HG03439 (cell line): ENCODE data around the gene PRDX1.

ENCODE experiments used
- ATAC-seq: cut with Tn5 transposase; IDR thresholded peaks from one replicate; pipeline ENCODE4 v1.9.1; 2021; ENCODE audit warnings: mild to moderate bottlenecking, moderate library complexity; ENCODE audit not compliant: unreplicated experiment

The PRDX1 gene

GRCh38 chr1:45521413-45522323 is at the start of gene PRDX1:
Gene PRDX1, minus strand, starts transcription at chr1:45521884. Its CDS starts 2,841 bp downstream, at chr1:45519043.
- ATAC-seq: peak; percentile 84

GRCh38 chr1:45570631-45571030 is 48.9 kb upstream of the PRDX1 start:
- no peak for ATAC-seq

GRCh38 chr1:45569962-45570581 is 48.4 kb upstream of the PRDX1 start:
- ATAC-seq: peak; percentile 71

DNA sequence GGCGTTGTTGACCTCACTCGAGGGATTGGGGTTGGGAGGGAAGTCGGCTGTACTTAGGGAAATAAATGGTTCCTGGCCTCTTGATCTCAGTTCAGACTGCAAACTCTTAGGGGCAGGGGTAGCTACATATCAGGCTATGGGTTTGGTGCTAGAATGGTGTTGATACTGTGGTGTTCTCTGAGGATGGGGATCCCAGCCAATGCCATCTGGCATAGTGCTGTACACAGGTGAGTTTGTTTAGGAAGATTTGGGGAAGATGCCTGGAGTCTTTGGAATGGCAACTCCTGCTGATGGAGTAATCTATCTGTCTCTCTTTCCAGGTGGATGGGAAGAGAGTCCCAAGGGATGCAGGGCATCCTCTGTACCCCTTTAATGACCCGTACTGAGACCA is 47.9 kb upstream of the PRDX1 start:
- ATAC-seq: peak; percentile 13

DNA sequence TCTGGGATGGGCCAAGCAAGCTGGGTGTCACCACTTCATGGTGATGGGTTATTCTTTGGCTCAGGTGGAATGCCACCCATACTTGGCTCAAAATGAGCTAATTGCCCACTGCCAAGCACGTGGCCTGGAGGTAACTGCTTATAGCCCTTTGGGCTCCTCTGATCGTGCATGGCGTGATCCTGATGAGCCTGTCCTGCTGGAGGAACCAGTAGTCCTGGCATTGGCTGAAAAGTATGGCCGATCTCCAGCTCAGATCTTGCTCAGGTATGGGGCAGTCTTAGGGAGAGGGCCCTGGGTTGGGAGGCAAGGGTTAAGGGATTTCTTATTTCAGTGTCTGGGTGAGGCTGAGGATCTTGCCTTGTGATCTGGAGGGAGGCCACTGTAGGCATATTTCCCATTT is 46.7 kb upstream of the PRDX1 start:
- ATAC-seq: no peak

DNA sequence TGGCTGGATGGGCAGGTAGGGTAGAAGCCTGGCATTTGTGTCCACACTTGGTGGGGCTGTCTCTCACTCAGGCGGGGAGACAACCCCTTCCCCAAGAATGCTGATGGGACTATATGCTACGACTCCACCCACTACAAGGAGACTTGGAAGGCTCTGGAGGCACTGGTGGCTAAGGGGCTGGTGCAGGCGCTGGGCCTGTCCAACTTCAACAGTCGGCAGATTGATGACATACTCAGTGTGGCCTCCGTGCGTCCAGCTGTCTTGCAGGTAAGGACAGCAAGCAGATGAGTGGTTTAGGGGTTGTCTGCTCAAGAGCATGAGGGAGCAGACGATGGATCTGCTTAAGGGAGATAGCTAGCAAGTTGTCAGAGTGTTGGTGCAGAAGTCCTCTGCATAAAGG is 46.2 kb upstream of the PRDX1 start:
- no peak for ATAC-seq

DNA sequence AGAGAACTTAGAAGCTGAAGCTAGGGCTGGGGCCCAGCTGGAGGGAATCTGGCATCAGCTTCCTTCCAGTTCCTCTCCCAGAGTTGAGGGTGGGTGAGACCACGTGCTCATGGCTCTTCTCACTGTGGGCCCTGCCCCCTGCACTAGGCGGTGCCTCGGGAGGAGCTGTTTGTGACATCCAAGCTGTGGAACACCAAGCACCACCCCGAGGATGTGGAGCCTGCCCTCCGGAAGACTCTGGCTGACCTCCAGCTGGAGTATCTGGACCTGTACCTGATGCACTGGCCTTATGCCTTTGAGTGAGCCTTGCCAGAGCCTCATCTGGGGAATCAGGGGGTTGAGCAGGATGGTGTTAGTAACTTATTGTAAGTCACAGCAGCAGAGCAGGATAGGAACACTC is 45.0 kb upstream of the PRDX1 start:
- ATAC-seq: no peak

- no peak for ATAC-seq
Measured at GRCh38 chr1:45563843-45564242, 42.2 kb upstream of the PRDX1 start.

DNA sequence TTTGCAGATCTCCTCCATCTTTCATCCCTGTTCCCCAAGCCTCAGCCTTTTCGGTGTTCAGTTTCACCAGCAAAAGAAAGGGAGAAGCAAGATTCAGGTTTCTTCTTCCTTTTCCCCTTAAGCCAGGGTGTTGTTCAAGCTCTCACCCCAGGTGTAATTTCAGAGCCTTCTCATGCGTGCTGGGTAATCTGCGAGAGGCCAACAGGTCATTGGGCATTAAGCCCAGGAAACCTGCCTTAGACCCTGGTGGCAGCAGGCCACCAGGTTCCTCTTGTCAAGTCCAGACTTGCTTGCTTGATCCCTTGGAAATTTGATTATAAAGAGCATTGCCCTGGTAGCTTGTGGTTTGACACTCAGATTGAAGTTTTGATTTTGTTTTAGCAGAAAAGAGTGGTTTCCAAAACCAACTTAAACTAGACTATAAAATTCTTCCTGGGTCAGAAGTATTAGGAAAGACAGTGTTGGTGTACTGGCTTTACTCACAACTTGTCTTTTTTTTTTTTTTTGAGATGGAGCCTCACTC is 35.8 kb upstream of the PRDX1 start:
- no peak for ATAC-seq

- no peak for ATAC-seq
Measured at GRCh38 chr1:45554198-45554597, 32.5 kb upstream of the PRDX1 start.

GRCh38 chr1:45552331-45552730 is 30.6 kb upstream of the PRDX1 start:
- no peak for ATAC-seq

GRCh38 chr1:45551684-45552083 is 30.0 kb upstream of the PRDX1 start:
- ATAC-seq: no peak

DNA sequence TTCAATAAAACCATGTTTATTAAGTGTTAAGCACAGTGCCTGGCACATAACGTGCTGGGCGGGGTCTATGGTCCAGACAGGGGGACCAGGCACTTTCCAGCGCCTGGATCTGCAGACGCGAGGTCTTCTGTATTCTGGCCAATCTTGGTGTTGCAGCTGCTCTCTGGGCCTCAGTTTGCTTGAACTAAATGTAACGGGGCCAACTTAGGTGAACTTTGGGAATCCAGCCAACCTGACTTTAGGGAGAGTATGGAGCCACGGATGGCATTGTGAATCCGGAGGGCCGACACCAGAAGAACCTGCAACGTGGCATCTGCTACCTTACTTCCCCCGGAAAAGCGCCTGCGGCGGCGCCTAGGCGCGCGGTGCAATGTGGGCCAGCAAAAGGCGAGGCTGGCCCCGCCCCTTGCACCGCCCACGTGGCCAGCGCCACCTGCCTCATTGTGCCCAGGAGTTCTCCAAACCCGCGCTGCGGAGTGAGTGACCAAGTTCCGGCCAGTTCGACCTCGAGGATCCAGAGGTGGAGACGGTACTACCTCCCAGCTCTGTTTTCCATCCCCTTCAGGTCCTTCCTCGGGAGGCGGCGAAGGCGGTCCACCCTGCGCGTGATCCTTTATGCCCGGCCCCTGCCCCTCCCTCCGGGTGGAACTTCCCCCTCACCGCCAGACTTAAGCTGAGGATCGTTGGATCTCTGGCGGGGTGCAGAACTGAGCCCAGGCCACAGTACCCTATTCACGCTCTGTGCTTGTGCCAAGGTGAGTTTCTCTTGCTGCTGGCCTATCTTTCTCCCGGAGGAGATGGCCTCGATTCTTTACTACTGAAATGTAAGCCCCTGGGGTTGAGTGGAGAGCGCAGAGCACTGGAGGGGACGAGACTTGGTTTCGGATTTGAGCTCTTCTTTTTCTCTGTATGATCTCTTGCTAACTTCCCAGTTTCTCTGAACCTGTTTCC is 29.0 kb upstream of the PRDX1 start, which contains the start of gene AKR1A1:
TSS of gene AKR1A1 (plus strand) at position 426 of the 951 bp plus-strand sequence. CDS start 10,969 bp downstream, outside the sequence.
- ATAC-seq: peak; percentile 87

GRCh38 chr1:45545553-45546310 is 24.0 kb upstream of the PRDX1 start:
- no peak for ATAC-seq

DNA sequence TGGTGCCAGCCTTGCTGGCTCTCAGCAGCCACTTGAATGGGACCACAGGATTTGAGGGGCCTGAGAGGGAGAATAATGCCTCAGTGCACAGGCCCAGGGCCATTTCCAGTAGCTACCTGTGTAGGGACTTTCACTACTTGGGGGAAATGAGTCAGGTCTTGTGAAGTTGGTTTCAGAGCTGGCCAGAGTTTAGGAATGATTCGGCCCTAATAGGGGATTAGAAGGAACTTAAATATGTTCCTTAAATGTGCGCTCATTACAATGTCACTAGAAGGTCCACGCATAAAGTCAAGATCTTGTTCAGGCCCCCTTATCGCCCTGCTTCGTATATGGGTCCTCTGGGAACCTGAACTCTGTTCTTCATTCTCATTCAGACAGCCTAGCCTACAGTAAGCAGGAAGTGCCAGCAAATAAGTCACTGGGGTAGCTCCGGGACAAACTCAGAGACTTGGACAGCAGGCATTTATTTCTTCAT is 23.4 kb upstream of the PRDX1 start:
- no peak for ATAC-seq

- ATAC-seq: no peak
Measured at GRCh38 chr1:45544530-45544929, 22.8 kb upstream of the PRDX1 start.

GRCh38 chr1:45543581-45544417 is 22.1 kb upstream of the PRDX1 start:
- ATAC-seq: peak; percentile 45

DNA sequence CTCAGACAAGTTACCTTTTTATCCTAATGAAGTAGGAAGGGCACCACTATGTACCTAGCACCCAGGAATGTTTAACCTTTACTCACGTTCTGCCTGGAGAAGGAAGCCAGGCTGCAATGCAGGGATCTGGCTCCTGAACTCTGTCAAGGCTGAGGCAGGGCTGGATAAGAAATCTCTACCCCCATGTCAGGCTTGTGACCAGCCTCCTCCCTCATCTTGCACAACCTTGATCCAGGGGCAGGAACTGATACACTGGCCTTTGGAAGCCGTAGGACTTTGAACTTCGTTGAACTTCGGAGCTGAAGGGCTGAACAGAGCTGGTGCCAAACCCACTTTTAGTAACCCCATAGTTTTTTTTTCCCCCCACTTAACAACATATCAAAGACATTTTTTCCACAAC is 20.9 kb upstream of the PRDX1 start:
- ATAC-seq: no peak

DNA sequence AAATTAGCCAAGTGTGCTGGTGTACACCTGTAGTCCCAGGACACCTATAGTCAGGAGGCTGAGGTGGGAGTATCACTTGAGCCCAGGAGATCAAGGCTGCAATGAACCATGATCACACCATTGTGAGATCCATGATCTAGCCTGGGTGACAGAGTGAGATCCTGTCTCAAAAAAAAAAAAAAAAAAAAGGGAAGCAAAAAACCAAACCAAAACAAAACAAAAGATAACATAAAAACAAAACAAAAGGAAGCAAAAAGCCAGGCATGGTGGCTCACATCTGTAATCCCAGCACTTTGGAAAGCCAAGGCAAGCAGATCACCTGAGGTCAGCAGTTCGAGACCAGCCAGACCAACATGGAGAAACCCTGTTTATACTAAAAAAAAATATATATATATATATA is 19.5 kb upstream of the PRDX1 start:
- no peak for ATAC-seq
